OCI-LY3 (cell line): Measurements from ENCODE around the gene ATP1B1.

ENCODE experiments used
- H2AFZ ChIP-seq: fragments of 200-600, 300-600 bp; shearing (Covaris generic); 2 replicates; pipeline ENCODE4 v1.6.0; 2014; ENCODE audit warnings: antibody characterized with exemption, low read depth, low read length
- H3K27ac ChIP-seq: fragments of 200-600, 300-600 bp; sonication (generic); 2 replicates; pipeline ENCODE4 v1.5.1; 2014; ENCODE audit warnings: mild to moderate bottlenecking, low read length, moderate library complexity, mixed read lengths
- H3K27me3 ChIP-seq: fragments of 200-600, 300-600 bp; sonication (generic); 2 replicates; pipeline ENCODE4 v1.6.1; 2014; ENCODE audit warnings: low read depth, low read length, mixed read lengths
- H3K36me3 ChIP-seq: fragments of 200-600, 300-600 bp; sonication (generic); replicated peaks from 2 replicates; pipeline ENCODE3; 2014; ENCODE audit warnings: low read depth, low read length, mixed read lengths
- H3K4me1 ChIP-seq: fragments of 300-600, 200-600 bp; sonication (generic); 2 replicates; pipeline ENCODE4 v1.6.1; 2014; ENCODE audit warnings: low read length, mixed read lengths
- H3K4me2 ChIP-seq: fragments of 200-600, 300-600 bp; sonication (generic); 2 replicates; pipeline ENCODE4 v1.6.1; 2014; ENCODE audit warnings: low read length, mixed read lengths
- H3K4me3 ChIP-seq: fragments of 300-600, 200-600 bp; sonication (generic); 2 replicates; pipeline ENCODE4 v1.5.1; 2014; ENCODE audit warnings: antibody characterized with exemption, mild to moderate bottlenecking, low read length, moderate library complexity
- H3K79me2 ChIP-seq: fragments of 300-600, 200-600 bp; shearing (Covaris generic); 2 replicates; pipeline ENCODE4 v1.6.1; 2014; ENCODE audit warnings: mild to moderate bottlenecking, low read length, mixed read lengths
- H3K9ac ChIP-seq: fragments of 300-600, 200-600 bp; shearing (Covaris generic); 2 replicates; pipeline ENCODE4 v1.6.0; 2014; ENCODE audit warnings: mild to moderate bottlenecking, low read length, moderate library complexity
- H3K9me3 ChIP-seq: fragments of 200-600, 300-600 bp; shearing (Covaris generic); 2 replicates; pipeline ENCODE4 v1.6.1; 2014; ENCODE audit warnings: low read length, mixed read lengths; ENCODE audit not compliant: insufficient read depth
- H4K20me1 ChIP-seq: fragments of 200-600, 300-600 bp; sonication (generic); 2 replicates; pipeline ENCODE4 v1.6.1; 2016; ENCODE audit warnings: low read length, mixed read lengths; ENCODE audit not compliant: insufficient read depth
- EZH2phosphoT487 ChIP-seq: fragments of 200-600 bp; shearing (Covaris generic); IDR thresholded peaks from 2 replicates; pipeline ENCODE4 v1.6.1; 2018; ENCODE audit warnings: antibody characterized with exemption, mixed run types, low read depth
- TF ChIP-seq, protein P1 (sequence below): fragments of 200-600, 300-600 bp; sonication (generic); IDR thresholded peaks from 2 replicates; pipeline ENCODE4 v1.5.1; 2014; ENCODE audit warnings: antibody characterized with exemption, low read length, low read depth

The ATP1B1 gene

DNA sequence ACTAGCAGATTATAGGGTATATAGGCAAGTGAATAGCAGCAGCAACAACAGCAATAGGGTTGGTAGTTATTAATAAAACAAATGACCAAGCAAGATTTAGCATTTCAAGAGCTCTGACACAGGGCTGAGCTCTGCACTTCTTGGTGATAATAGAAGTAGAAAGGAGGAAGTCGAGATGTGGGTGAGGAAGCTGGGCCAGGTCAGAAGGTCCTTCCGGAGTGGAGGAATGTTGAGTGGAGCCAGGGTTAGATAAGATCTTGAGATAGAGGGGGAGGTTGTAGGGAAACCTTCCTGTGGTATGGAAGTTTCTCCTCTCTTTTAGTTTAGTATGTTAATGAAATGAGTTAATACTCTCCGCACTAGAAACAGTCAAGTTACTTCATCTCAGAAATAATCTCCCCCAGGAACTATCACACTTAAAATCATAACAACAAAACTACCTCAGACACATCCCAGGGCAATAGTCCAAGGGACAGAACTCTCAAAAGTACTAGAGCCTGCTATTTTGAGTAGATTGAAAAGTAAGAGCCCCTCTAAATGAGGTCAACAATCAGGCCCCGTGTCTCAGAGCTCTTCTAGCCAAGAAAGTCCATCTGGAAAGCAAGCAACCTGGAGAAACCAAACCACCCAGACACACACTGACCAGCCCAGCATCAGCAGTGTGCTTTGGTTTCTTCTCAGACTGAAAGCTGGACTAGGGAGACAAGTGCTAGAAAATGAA lies 45.4 kb upstream of the ATP1B1 start:
- Histone ChIP-seq H3K4me2 (no peak overlapping the region), H3K9ac (no peak overlapping the region), H3K79me2 (no peaks in the 10 kb centered on the region), H3K9me3 (peaks cover 10% of the 10 kb centered on the region; the same call in 1 of the 2 replicates), H3K27ac (no peak overlapping the region), H3K36me3 (peaks cover 18% of the 10 kb centered on the region), H4K20me1 (no peaks in the 10 kb centered on the region), H2AFZ (no peak overlapping the region), H3K4me3 (no peak overlapping the region), H3K4me1 (peaks cover 14% of the 10 kb centered on the region), H3K27me3 (no peaks in the 10 kb centered on the region)
- TF ChIP-seq, protein P1, sequence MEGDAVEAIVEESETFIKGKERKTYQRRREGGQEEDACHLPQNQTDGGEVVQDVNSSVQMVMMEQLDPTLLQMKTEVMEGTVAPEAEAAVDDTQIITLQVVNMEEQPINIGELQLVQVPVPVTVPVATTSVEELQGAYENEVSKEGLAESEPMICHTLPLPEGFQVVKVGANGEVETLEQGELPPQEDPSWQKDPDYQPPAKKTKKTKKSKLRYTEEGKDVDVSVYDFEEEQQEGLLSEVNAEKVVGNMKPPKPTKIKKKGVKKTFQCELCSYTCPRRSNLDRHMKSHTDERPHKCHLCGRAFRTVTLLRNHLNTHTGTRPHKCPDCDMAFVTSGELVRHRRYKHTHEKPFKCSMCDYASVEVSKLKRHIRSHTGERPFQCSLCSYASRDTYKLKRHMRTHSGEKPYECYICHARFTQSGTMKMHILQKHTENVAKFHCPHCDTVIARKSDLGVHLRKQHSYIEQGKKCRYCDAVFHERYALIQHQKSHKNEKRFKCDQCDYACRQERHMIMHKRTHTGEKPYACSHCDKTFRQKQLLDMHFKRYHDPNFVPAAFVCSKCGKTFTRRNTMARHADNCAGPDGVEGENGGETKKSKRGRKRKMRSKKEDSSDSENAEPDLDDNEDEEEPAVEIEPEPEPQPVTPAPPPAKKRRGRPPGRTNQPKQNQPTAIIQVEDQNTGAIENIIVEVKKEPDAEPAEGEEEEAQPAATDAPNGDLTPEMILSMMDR = no peak
- no peak for TF ChIP-seq EZH2phosphoT487

DNA sequence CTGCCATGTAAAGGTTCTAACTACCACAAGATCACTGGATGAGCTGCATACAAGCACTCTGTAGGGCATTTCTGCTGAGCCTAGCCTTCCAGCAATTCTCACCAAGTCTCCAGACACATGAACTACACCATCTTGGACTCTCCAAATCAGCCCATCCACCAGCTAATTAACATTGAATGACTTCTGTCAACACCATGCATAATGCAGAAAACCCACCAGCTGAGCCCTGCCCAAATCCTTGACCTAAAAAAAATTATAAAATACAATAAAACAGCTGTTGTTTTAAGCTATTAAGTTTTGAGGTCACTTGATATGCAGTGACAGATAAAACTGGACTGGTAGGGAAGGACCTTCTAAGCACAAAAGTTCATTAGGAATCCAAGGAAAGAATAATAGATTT lies 44.3 kb upstream of the ATP1B1 start:
- no peaks in the 10 kb centered on the region for H4K20me1 ChIP-seq
- H3K27me3 ChIP-seq = no peaks in the 10 kb centered on the region
- H3K36me3 ChIP-seq = peaks cover 18% of the 10 kb centered on the region
- H2AFZ ChIP-seq = no peak overlapping the region
- TF ChIP-seq, protein P1 = no peak
- no peak for TF ChIP-seq EZH2phosphoT487
- peaks cover 14% of the 10 kb centered on the region for H3K4me1 ChIP-seq
- no peaks in the 10 kb centered on the region for H3K79me2 ChIP-seq
- no peak overlapping the region for H3K4me3 ChIP-seq
- peaks cover 13% of the 10 kb centered on the region for H3K9me3 ChIP-seq
- no peak overlapping the region for H3K9ac ChIP-seq
- H3K4me2 ChIP-seq = no peak overlapping the region
- H3K27ac ChIP-seq = no peak overlapping the region

DNA sequence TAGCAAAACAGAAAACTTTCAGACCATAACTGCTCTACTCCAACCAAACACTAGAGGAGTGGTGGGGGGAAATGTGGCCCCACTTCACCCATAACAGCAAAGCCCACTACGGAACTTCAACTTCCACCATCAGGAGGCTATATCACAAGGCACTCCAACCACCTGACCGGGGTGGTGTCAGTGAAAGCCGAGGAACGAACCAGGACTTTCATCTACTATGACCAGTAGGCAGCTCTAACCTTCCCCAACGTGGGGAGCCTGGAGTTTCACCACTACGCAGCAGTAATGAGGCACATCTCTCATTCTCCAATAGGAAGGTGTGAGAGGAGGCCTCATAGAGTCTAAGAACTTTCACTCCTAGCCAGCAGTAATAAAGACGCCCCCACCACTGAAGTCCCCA lies 42.4 kb upstream of the ATP1B1 start:
- H2AFZ ChIP-seq = no peak overlapping the region

DNA sequence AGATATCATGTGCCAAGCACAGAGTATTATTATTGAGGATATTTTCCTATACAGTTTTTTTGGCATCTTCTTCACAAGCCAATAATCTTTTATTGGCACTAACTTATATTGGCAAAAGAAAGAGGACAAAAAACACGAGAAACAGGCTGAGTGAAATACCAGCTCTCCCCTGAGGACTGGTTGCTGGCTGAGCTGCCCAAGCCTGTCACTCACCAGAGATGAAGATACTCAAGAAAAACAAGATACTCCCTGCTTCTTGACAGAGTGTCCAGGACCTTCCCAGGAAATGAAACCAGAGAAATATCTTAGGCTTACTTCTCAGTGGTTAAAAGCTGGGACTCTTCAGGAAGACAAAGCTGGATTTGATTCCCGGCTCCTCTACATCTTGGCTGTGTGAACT lies 35.9 kb upstream of the ATP1B1 start:
- TF ChIP-seq, protein P1 = no peak
- TF ChIP-seq EZH2phosphoT487 = no peak
- Histone ChIP-seq H3K9me3 (peaks cover 8% of the 10 kb centered on the region), H4K20me1 (no peaks in the 10 kb centered on the region), H3K4me2 (no peak overlapping the region), H3K9ac (no peak overlapping the region), H3K79me2 (no peaks in the 10 kb centered on the region), H3K36me3 (peaks cover 4% of the 10 kb centered on the region), H3K27ac (no peak overlapping the region), H3K27me3 (no peaks in the 10 kb centered on the region), H3K4me1 (no peaks in the 10 kb centered on the region), H2AFZ (0 out of 2 replicates have a peak overlapping the region, but pooled peaks have one; percentile 6), H3K4me3 (no peak overlapping the region)

More for the DNA sequence above, 42.4 kb upstream of the ATP1B1 start:
- H3K36me3 ChIP-seq = peaks cover 8% of the 10 kb centered on the region
- H3K4me3 ChIP-seq = no peak overlapping the region
- peaks cover 18% of the 10 kb centered on the region for H3K9me3 ChIP-seq
- TF ChIP-seq EZH2phosphoT487 = no peak
- TF ChIP-seq, protein P1 = no peak
- H4K20me1 ChIP-seq = no peaks in the 10 kb centered on the region
- H3K4me2 ChIP-seq = no peak overlapping the region
- H3K27ac ChIP-seq = no peak overlapping the region
- no peaks in the 10 kb centered on the region for H3K4me1 ChIP-seq
- H3K27me3 ChIP-seq = no peaks in the 10 kb centered on the region
- no peak overlapping the region for H3K9ac ChIP-seq
- H3K79me2 ChIP-seq = no peaks in the 10 kb centered on the region
